ENCODE results near the gene ZGPAT. TPM values are rescaled to one million over a fixed set of nuclear protein-coding genes. Genes with fewer than 3 reads are reported as not detected.

The ZGPAT gene
- total RNA-seq, 4 donors from 2014 or later = 29.1 to 346 (median 76.5) TPM

- Histone ChIP-seq H3K4me3 (no peak overlapping the region), H3K36me3 (no peaks in the 10 kb centered on the region), H3K4me1 (peaks cover 28 to 38% (median 34%) of the 10 kb centered on the region in 4 donors), H3K27me3 (no peaks in the 10 kb centered on the region), H3K27ac (no peak overlapping the region), H3K9me3 (no peaks in the 10 kb centered on the region)
- WGBS, 2 donors (ENCODE audit: low coverage in 1 of 2) = 90 to 94% methylated on average over 5 to 25 of the region's 25 CpGs
- no peak for TF ChIP-seq CTCF (IDR thresholded peaks at IDR 0.05)
- no peak for TF ChIP-seq EP300 (IDR thresholded peaks at IDR 0.05; ENCODE audit: low read depth)
- in situ Hi-C loops (cut with MboI; ENCODE audit: low pct_ligation_motif_present in 1 of 4, low pct_unique_long_range_greater_than_20kb in 1 of 4, low sequenced_read_pairs in 3 of 4) = no loop called here
- intact Hi-C loops (cut with DNase I; ENCODE audit: low total_unique reads) = no loop called here
- no peak for DNase-seq
These were observed 26.5 kb downstream of the ZGPAT start for GRCh38 chr20:63734111-63734945.

GRCh38 chr20:63734946-63735858, 27.4 kb downstream of the ZGPAT start:
- in situ Hi-C loops (cut with MboI; ENCODE audit: low pct_ligation_motif_present in 1 of 4, low pct_unique_long_range_greater_than_20kb in 1 of 4, low sequenced_read_pairs in 3 of 4) = no loop called here
- TF ChIP-seq POLR2AphosphoS5 (IDR thresholded peaks at IDR 0.05) (no peak), POLR2A (IDR thresholded peaks at IDR 0.05) (no peak), EP300 (IDR thresholded peaks at IDR 0.05; ENCODE audit: low read depth) (no peak), CTCF (IDR thresholded peaks at IDR 0.05) (no peak)
- Histone ChIP-seq H3K27ac (peak overlapping the region in 1 of 4 donors; percentile 93), H3K4me1 (peaks cover 28 to 39% (median 34%) of the 10 kb centered on the region in 4 donors), H3K9me3 (no peaks in the 10 kb centered on the region), H3K27me3 (no peaks in the 10 kb centered on the region), H3K36me3 (no peaks in the 10 kb centered on the region), H3K4me3 (no peak overlapping the region)
- intact Hi-C loops (cut with DNase I; ENCODE audit: low total_unique reads) = no loop called here
- 92 to 94% methylated on average over 10 to 34 of the region's 48 CpGs for WGBS, 2 donors (ENCODE audit: low coverage in 1 of 2)
- DNase-seq = no peak

GRCh38 chr20:63735859-63736718, 28.2 kb downstream of the ZGPAT start, which contains the start of gene LIME1:
Gene LIME1 (plus strand): TSS chr20:63736664. CDS start chr20:63737550, 886 bp downstream.
- H3K4me1 ChIP-seq = peaks cover 30 to 48% (median 41%) of the 10 kb centered on the region in 4 donors
- no peaks in the 10 kb centered on the region for H3K27me3 ChIP-seq
- H3K9me3 ChIP-seq = no peaks in the 10 kb centered on the region
- H3K36me3 ChIP-seq = no peaks in the 10 kb centered on the region
- WGBS, 2 donors (ENCODE audit: low coverage in 1 of 2) = 40 to 51% methylated on average over 1 to 28 of the region's 31 CpGs
- in situ Hi-C loops (cut with MboI; ENCODE audit: low pct_ligation_motif_present in 1 of 4, low pct_unique_long_range_greater_than_20kb in 1 of 4, low sequenced_read_pairs in 3 of 4) (no loop called here), intact Hi-C loops (cut with DNase I; ENCODE audit: low total_unique reads) (no loop called here)
- TF ChIP-seq CTCF (IDR thresholded peaks at IDR 0.05) (no peak), POLR2A (IDR thresholded peaks at IDR 0.05) (peak; percentile 16), POLR2AphosphoS5 (IDR thresholded peaks at IDR 0.05) (peak in 1 of 3 donors; percentile 26), EP300 (IDR thresholded peaks at IDR 0.05; ENCODE audit: low read depth) (no peak)
- peak within 1 kb of the TSS; percentile 9 to 52 (median 26) for H3K4me3 ChIP-seq
- peak within 1 kb of the TSS; percentile 59 to 93 (median 82) for H3K27ac ChIP-seq
- DNase-seq = peak; percentile 83

All from transverse colon (tissue), 4 donors.